OCI-LY7 (cell line): ENCODE results near the gene TASOR2. TPM values are rescaled to one million over a fixed set of nuclear protein-coding genes. Genes with fewer than 3 reads are reported as not detected.

Experiments
- BruUV-seq: library from RNA; stranded (reverse); fragments of 400-500 nt; replicated peaks from 2 replicates; lab custom pipeline; 2021; lab: Mats Ljungman, UMichigan
- CTCF ChIA-PET: fragments of 300-600 bp; sonication (Branson Sonifier 250); formaldehyde crosslinking; loops from one replicate; lab custom pipeline; 2022; ENCODE audit warnings: antibody characterized with exemption; ENCODE audit not compliant: unreplicated experiment; lab: Charles Lee
- POLR2A ChIA-PET: fragments of 300-600 bp; sonication (Branson Sonifier 250); formaldehyde crosslinking; loops from one replicate; lab custom pipeline; 2022; ENCODE audit warnings: antibody characterized with exemption; lab: Charles Lee
- DNase-seq: peaks from one replicate; pipeline ENCODE4 v3.0.0-alpha.2; 2015; ENCODE audit warnings: low spot score
- H2AFZ ChIP-seq: fragments of 200-600 bp; sonication (generic), shearing (Covaris generic); 2 replicates; pipeline ENCODE4 v1.6.1; 2014; ENCODE audit warnings: mild to moderate bottlenecking, antibody characterized with exemption, low read length, moderate library complexity
- H3K27ac ChIP-seq: fragments of 200-600 bp; sonication (generic); 2 replicates; pipeline ENCODE4 v1.5.1; 2014; ENCODE audit warnings: mixed run types, low read depth, mild to moderate bottlenecking, moderate library complexity, low read length, inconsistent platforms; ENCODE audit not compliant: poor library complexity, severe bottlenecking
- H3K36me3 ChIP-seq: fragments of 200-600 bp; sonication (generic); 2 replicates; pipeline ENCODE4 v1.6.1; 2014; ENCODE audit warnings: mild to moderate bottlenecking, antibody characterized with exemption, low read length, moderate library complexity, mixed read lengths; ENCODE audit not compliant: insufficient read depth
- H3K4me1 ChIP-seq: fragments of 200-600 bp; sonication (generic); 2 replicates; pipeline ENCODE4 v1.5.1; 2014; ENCODE audit warnings: mild to moderate bottlenecking, low read length; ENCODE audit not compliant: insufficient read depth, poor library complexity, severe bottlenecking
- H3K4me2 ChIP-seq: fragments of 200-600 bp; sonication (generic); 2 replicates; pipeline ENCODE4 v1.6.1; 2014; ENCODE audit warnings: mild to moderate bottlenecking, low read length
- H3K4me3 ChIP-seq: fragments of 200-600 bp; sonication (generic); 2 replicates; pipeline ENCODE4 v1.5.1; 2014; ENCODE audit warnings: mild to moderate bottlenecking, low read depth, low read length; ENCODE audit not compliant: poor library complexity, severe bottlenecking
- H3K79me2 ChIP-seq: fragments of 200-600 bp; sonication (generic); 2 replicates; pipeline ENCODE4 v1.6.1; 2016; ENCODE audit warnings: low read depth, mild to moderate bottlenecking, low read length, moderate library complexity, mixed read lengths; ENCODE audit not compliant: insufficient read depth
- H3K9me2 ChIP-seq: fragments of 200-600 bp; sonication (generic); 2 replicates; pipeline ENCODE4 v1.6.1; 2016; ENCODE audit warnings: mild to moderate bottlenecking, low read length, mixed read lengths; ENCODE audit not compliant: insufficient read depth
- H3K9me3 ChIP-seq: fragments of 200-600 bp; sonication (generic); 2 replicates; pipeline ENCODE4 v1.6.1; 2014; ENCODE audit warnings: mild to moderate bottlenecking, mixed run types, low read length, mixed read lengths
- H4K20me1 ChIP-seq: fragments of 200-600 bp; sonication (generic); 2 replicates; pipeline ENCODE4 v1.6.1; 2014; ENCODE audit warnings: mild to moderate bottlenecking, antibody characterized with exemption, low read length, moderate library complexity, mixed read lengths; ENCODE audit not compliant: insufficient read depth
- EZH2phosphoT487 ChIP-seq: fragments of 200-600 bp; sonication (generic); IDR thresholded peaks from 2 replicates; pipeline ENCODE4 v1.6.1; 2018; ENCODE audit warnings: low read depth, borderline replicate concordance, mild to moderate bottlenecking, mixed run types, antibody characterized with exemption, low read length, moderate library complexity, mixed read lengths
- intact Hi-C: fragments of 100-400 bp; cut with micrococcal nuclease; formaldehyde crosslinking; loops from one replicate; pipeline ENCODE4 v1.10.0; 2022; ENCODE audit not compliant: unreplicated experiment
- total RNA-seq, 2 experiments: library from RNA; depleted of rRNA in 1 of 2; stranded (reverse); fragments of >200 nt in 1 of 2; shearing (Covaris generic) in 1 of 2; gene quantifications; 2 replicates each; pipeline ENCODE4 v1.2.3, GENCODE V29; 2014 to 2022
- TF ChIP-seq, protein P1 (sequence below): fragments of 200-600 bp; sonication (generic); conservative IDR thresholded peaks from 2 replicates; pipeline ENCODE4 v1.5.1; 2014; ENCODE audit warnings: mild to moderate bottlenecking, antibody characterized with exemption, low read length, moderate library complexity, mixed read lengths

The TASOR2 gene
- total RNA-seq, 2 experiments from 2014 or later: 103 to 116 TPM

DNA sequence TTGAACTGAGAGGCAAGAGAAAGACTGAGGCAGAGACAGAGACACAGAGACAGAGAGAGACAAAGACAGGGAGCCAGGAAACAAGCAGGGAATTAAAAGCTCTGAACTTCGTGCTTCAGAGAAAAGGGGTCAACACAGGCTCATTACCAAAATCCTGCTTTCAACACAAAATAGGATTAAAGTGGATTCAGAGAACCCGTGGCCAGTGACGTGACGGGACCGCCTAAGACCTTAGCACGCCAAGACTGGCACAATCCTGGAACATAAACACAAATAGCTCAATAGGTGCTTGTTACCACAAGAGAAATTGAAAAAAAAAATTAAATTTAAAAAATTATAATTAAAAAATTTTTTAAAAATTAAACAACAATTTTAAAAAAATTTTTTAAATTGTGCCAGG, 39.7 kb upstream of the TASOR2 start:
- H3K79me2 ChIP-seq: no peaks in the 10 kb centered on the region
- no peak overlapping the region for H2AFZ ChIP-seq
- H3K27ac ChIP-seq: peak overlapping the region; percentile 85
- H3K4me1 ChIP-seq: peaks cover 33% of the 10 kb centered on the region
- TF ChIP-seq, protein P1, sequence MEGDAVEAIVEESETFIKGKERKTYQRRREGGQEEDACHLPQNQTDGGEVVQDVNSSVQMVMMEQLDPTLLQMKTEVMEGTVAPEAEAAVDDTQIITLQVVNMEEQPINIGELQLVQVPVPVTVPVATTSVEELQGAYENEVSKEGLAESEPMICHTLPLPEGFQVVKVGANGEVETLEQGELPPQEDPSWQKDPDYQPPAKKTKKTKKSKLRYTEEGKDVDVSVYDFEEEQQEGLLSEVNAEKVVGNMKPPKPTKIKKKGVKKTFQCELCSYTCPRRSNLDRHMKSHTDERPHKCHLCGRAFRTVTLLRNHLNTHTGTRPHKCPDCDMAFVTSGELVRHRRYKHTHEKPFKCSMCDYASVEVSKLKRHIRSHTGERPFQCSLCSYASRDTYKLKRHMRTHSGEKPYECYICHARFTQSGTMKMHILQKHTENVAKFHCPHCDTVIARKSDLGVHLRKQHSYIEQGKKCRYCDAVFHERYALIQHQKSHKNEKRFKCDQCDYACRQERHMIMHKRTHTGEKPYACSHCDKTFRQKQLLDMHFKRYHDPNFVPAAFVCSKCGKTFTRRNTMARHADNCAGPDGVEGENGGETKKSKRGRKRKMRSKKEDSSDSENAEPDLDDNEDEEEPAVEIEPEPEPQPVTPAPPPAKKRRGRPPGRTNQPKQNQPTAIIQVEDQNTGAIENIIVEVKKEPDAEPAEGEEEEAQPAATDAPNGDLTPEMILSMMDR: no peak
- TF ChIP-seq EZH2phosphoT487: no peak
- peaks cover 70% of the 10 kb centered on the region for H3K36me3 ChIP-seq
- no peaks in the 10 kb centered on the region for H3K9me3 ChIP-seq
- intact Hi-C loops: no loop called here
- ChIA-PET POLR2A (interaction anchor here (0.5 to 1.9 kb wide), 5 partner anchors 18 to 179 kb away, joined by 3 to 6 read pairs (median 4); no protein-coding TSS in a partner anchor), CTCF (no interaction called here)
- no peaks in the 10 kb centered on the region for H3K9me2 ChIP-seq
- no peaks in the 10 kb centered on the region for H4K20me1 ChIP-seq
- H3K4me3 ChIP-seq: no peak overlapping the region
- peak overlapping the region; percentile 61; the same call in 1 of the 2 replicates for H3K4me2 ChIP-seq
- BruUV-seq: no TSS peak
- DNase-seq: no peak

DNA sequence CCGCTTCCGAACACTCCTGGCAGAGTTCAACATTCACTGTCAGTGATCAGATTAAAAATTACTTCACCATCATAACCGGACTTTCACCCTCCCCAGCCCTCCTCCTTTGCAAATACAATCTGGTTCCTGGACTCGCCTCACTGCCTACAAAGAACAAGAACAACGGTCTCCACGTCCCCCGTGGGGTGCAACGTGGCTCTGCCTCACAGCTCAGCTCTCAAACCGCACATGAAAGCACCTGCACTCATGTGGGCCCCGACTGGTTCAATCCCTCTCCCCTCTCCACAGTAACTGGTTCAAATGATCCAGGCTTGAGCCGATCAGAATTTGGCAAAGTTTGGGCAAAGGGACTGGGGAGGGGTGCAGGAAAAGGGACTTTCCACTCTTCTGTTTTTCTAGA, 39.3 kb upstream of the TASOR2 start:
- DNase-seq: peak; percentile 83
- Histone ChIP-seq H3K27ac (peak overlapping the region; percentile 85), H3K4me3 (peak overlapping the region; percentile 34), H2AFZ (peak overlapping the region; percentile 46; the same call in 1 of the 2 replicates), H3K79me2 (no peaks in the 10 kb centered on the region), H4K20me1 (no peaks in the 10 kb centered on the region), H3K9me3 (no peaks in the 10 kb centered on the region), H3K4me1 (peaks cover 33% of the 10 kb centered on the region), H3K4me2 (peak overlapping the region; percentile 61), H3K9me2 (no peaks in the 10 kb centered on the region), H3K36me3 (peaks cover 70% of the 10 kb centered on the region)
- TF ChIP-seq, protein P1: no peak
- no peak for TF ChIP-seq EZH2phosphoT487
- no TSS peak for BruUV-seq
- intact Hi-C loops: no loop called here
- POLR2A ChIA-PET: interaction anchor here (0.5 to 1.9 kb wide), 5 partner anchors 18 to 179 kb away, joined by 3 to 6 read pairs (median 4); no protein-coding TSS in a partner anchor
- CTCF ChIA-PET: no interaction called here

DNA sequence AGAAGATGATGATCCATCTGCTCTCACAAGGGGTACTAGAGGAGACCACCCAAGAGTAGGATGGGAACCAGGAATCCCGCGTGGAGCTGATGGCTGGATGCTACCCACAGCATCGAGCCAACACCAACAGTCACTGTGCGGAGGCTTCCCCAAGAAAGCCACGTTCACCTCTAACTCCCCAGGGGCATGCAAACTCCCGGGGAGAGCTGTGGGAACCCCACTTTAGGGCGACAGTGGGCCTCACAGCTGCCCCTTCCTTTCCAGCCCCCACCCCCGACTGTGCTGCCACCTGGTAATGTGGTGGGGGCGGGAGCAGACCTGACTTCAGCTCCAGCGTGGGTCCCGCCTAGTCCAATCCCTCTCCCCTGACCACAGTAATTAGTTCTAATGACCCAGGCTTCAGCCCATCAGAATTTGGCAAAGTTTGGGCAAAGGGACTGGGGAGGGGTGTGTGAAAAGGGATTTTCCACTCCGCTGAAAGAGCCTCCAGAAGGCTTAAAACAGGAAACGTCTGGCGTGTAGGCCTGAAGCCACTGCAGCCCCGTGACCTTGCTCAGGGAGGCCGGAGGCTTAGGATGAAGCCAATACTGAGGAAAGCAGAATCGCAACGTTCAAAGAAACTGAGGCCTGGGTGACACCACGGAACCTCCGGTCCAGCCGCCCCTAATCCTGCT, 38.6 kb upstream of the TASOR2 start:
- CTCF ChIA-PET: no interaction called here
- POLR2A ChIA-PET: interaction anchor here (1.2 kb wide), 2 partner anchors 9 to 19 kb away, joined by 3 read pairs; no protein-coding TSS in a partner anchor
- Histone ChIP-seq H3K4me1 (peaks cover 33% of the 10 kb centered on the region), H3K9me2 (no peaks in the 10 kb centered on the region), H4K20me1 (no peaks in the 10 kb centered on the region), H3K9me3 (no peaks in the 10 kb centered on the region), H3K36me3 (peaks cover 69% of the 10 kb centered on the region), H3K4me3 (peak overlapping the region; percentile 34), H3K79me2 (no peaks in the 10 kb centered on the region), H2AFZ (peak overlapping the region; percentile 46), H3K27ac (peak overlapping the region; percentile 85), H3K4me2 (peak overlapping the region; percentile 61)
- intact Hi-C loops: no loop called here
- TF ChIP-seq EZH2phosphoT487: no peak
- TF ChIP-seq, protein P1: no peak
- peak; percentile 57 for DNase-seq
- BruUV-seq: no TSS peak
